H1 (cell line): ENCODE results near the gene PIK3C2G. TPM values are rescaled to one million over a fixed set of nuclear protein-coding genes. Genes with fewer than 3 reads are reported as not detected.

ENCODE experiments used
- CTCF ChIA-PET: fragments of 300-600 bp; sonication (Branson Sonifier 250); formaldehyde crosslinking; loops from one replicate; lab custom pipeline; 2021; ENCODE audit not compliant: partially characterized antibody; lab: Charles Lee
- POLR2A ChIA-PET: fragments of 300-600 bp; sonication (Branson Sonifier 250); formaldehyde crosslinking; loops from one replicate; lab custom pipeline; 2021; ENCODE audit warnings: inconsistent platforms; ENCODE audit not compliant: partially characterized antibody; lab: Charles Lee
- DNase-seq, 2 experiments: peaks; one replicate each; pipeline versions ENCODE4 v3.0.0 to v3.0.0-alpha.2; 2010 to 2022; ENCODE audit warnings: low spot score in 2 of 2, low read depth in 1 of 2, mixed read lengths in 1 of 2
- FAIRE-seq: peaks from 2 replicates; lab custom pipeline; 2011; peaks lifted over from hg19 to GRCh38; lab: Jason Lieb, UNC
- H2AFZ ChIP-seq: 2 replicates; pipeline ENCODE4 v1.8.1; 2012; ENCODE audit warnings: low read length, inconsistent platforms
- H2AK5ac ChIP-seq: 2 replicates; pipeline ENCODE4 v1.6.1; 2013; ENCODE audit warnings: low read depth, low read length
- H2BK120ac ChIP-seq: replicated peaks from 2 replicates; pipeline ENCODE3; 2013; ENCODE audit warnings: low read depth, low read length, inconsistent platforms
- H2BK12ac ChIP-seq: 2 replicates; pipeline ENCODE4 v1.6.1; 2013; ENCODE audit warnings: low read depth, low read length
- H2BK15ac ChIP-seq: 2 replicates; pipeline ENCODE4 v1.6.1; 2013; ENCODE audit warnings: low read length
- H2BK20ac ChIP-seq: 2 replicates; pipeline ENCODE4 v1.6.1; 2013; ENCODE audit warnings: low read length
- H2BK5ac ChIP-seq: 2 replicates; pipeline ENCODE4 v1.6.1; 2013; ENCODE audit warnings: low read depth, low read length
- H3K14ac ChIP-seq: 2 replicates; pipeline ENCODE4 v1.6.1; 2013; ENCODE audit warnings: inconsistent platforms; ENCODE audit not compliant: insufficient read length
- H3K18ac ChIP-seq: 2 replicates; pipeline ENCODE4 v1.6.1; 2013; ENCODE audit warnings: low read length; ENCODE audit errors: extremely low read depth
- H3K23ac ChIP-seq: 2 replicates; pipeline ENCODE4 v1.6.1; 2013; ENCODE audit warnings: inconsistent platforms; ENCODE audit not compliant: insufficient read length
- H3K23me2 ChIP-seq: 2 replicates; pipeline ENCODE4 v1.6.1; 2013; ENCODE audit warnings: low read depth, low read length
- H3K27ac ChIP-seq: 2 replicates; pipeline ENCODE4 v1.6.1; 2011; ENCODE audit warnings: low read depth, low read length, inconsistent platforms
- H3K27me3 ChIP-seq, 4 experiments: replicated peaks in 1 of 4; 1 replicate in 1 of 4; 2 replicates in 3 of 4; pipeline versions ENCODE4 v1.6.1 to v1.8.1; 2011 to 2013; ENCODE audit warnings: low read length in 3 of 4, mild to moderate bottlenecking in 3 of 4, inconsistent platforms in 2 of 4, mixed read lengths in 2 of 4, moderate library complexity in 1 of 4; ENCODE audit not compliant: control insufficient read depth in 3 of 4, insufficient read depth in 3 of 4; ENCODE audit errors: extremely low read depth in 1 of 4
- H3K36me3 ChIP-seq, 4 experiments: 2 replicates each; pipeline versions ENCODE4 v1.6.1 to v1.8.1; 2011 to 2013; ENCODE audit warnings: mild to moderate bottlenecking in 4 of 4, low read length in 3 of 4, moderate library complexity in 2 of 4, control low read depth in 1 of 4, inconsistent platforms in 1 of 4; ENCODE audit not compliant: insufficient read depth in 4 of 4, control insufficient read depth in 2 of 4
- H3K4ac ChIP-seq: replicated peaks from 2 replicates; pipeline ENCODE3; 2013; ENCODE audit warnings: low read length, low read depth, mixed read lengths, inconsistent platforms; ENCODE audit not compliant: insufficient read length
- H3K4me1 ChIP-seq, 4 experiments: replicated peaks in 1 of 4; 1 replicate in 1 of 4; 2 replicates in 3 of 4; pipeline versions ENCODE4 v1.6.1 to v1.8.1; 2011 to 2013; ENCODE audit warnings: low read length in 3 of 4, inconsistent platforms in 2 of 4, mixed read lengths in 1 of 4; ENCODE audit not compliant: insufficient read depth in 4 of 4, control insufficient read depth in 3 of 4
- H3K4me2 ChIP-seq, 2 experiments: 2 replicates each; pipeline versions ENCODE4 v1.6.1 to v1.8.1; 2011 to 2013; ENCODE audit warnings: low read depth in 2 of 2, low read length in 2 of 2, control low read depth in 1 of 2, inconsistent platforms in 1 of 2, mild to moderate bottlenecking in 1 of 2; ENCODE audit not compliant: insufficient read depth in 1 of 2
- H3K4me3 ChIP-seq, 4 experiments: fragments of 200-600, 300-600 bp in 1 of 4; sonication (generic), shearing (Covaris generic), sonication (Bioruptor Twin) in 1 of 4; 2 replicates each; pipeline versions ENCODE4 v1.5.1 to v1.8.1; 2011 to 2016; ENCODE audit warnings: low read length in 4 of 4, low read depth in 3 of 4, control low read depth in 2 of 4, inconsistent platforms in 2 of 4, mild to moderate bottlenecking in 2 of 4, mixed read lengths in 1 of 4, moderate library complexity in 1 of 4; ENCODE audit not compliant: insufficient read depth in 2 of 4; ENCODE audit errors: extremely low read depth in 1 of 4
- H3K56ac ChIP-seq: replicated peaks from 2 replicates; pipeline ENCODE3; 2013; ENCODE audit warnings: low read depth, mild to moderate bottlenecking, mixed read lengths, low read length, inconsistent platforms; ENCODE audit not compliant: insufficient read length
- H3K79me1 ChIP-seq: 2 replicates; pipeline ENCODE4 v1.6.1; 2013; ENCODE audit warnings: low read depth, low read length, control low read depth
- H3K79me2 ChIP-seq, 2 experiments: 2 replicates each; pipeline versions ENCODE4 v1.6.1 to v1.8.1; 2012 to 2013; ENCODE audit warnings: low read length in 2 of 2, mild to moderate bottlenecking in 2 of 2, inconsistent platforms in 1 of 2; ENCODE audit not compliant: insufficient read depth in 2 of 2, control insufficient read depth in 1 of 2
- H3K9ac ChIP-seq, 4 experiments: replicated peaks in 1 of 4; 1 replicate in 1 of 4; 2 replicates in 3 of 4; pipeline versions ENCODE4 v1.6.1 to v1.8.1; 2011 to 2013; ENCODE audit warnings: low read depth in 3 of 4, low read length in 3 of 4, control low read depth in 2 of 4, mild to moderate bottlenecking in 2 of 4, moderate library complexity in 2 of 4, inconsistent platforms in 1 of 4; ENCODE audit errors: extremely low read depth in 1 of 4
- H3K9me3 ChIP-seq, 2 experiments: 2 replicates each; pipeline versions ENCODE4 v1.6.1 to v1.8.1; 2012 to 2013; ENCODE audit warnings: mild to moderate bottlenecking in 2 of 2, moderate library complexity in 2 of 2, control low read depth in 1 of 2, inconsistent platforms in 1 of 2, low read depth in 1 of 2, low read length in 1 of 2, mixed read lengths in 1 of 2; ENCODE audit not compliant: insufficient read depth in 2 of 2
- H4K20me1 ChIP-seq, 2 experiments: replicated peaks in 1 of 2; 2 replicates each; pipeline versions ENCODE3 to v1.8.1; 2011 to 2013; ENCODE audit warnings: inconsistent platforms in 2 of 2, low read length in 2 of 2, mild to moderate bottlenecking in 1 of 2; ENCODE audit not compliant: insufficient read depth in 2 of 2, control insufficient read depth in 1 of 2
- H4K5ac ChIP-seq: 2 replicates; pipeline ENCODE4 v1.6.1; 2013; ENCODE audit warnings: low read length, low read depth, mixed read lengths, inconsistent platforms; ENCODE audit not compliant: insufficient read length
- H4K8ac ChIP-seq: 2 replicates; pipeline ENCODE4 v1.8.0; 2013; ENCODE audit warnings: mild to moderate bottlenecking, moderate library complexity, low read length, inconsistent platforms; ENCODE audit not compliant: insufficient read depth; ENCODE audit errors: extremely low read depth
- H4K91ac ChIP-seq: replicated peaks from 2 replicates; pipeline ENCODE3; 2013; ENCODE audit warnings: low read length, mixed read lengths, inconsistent platforms; ENCODE audit not compliant: insufficient read length
- RAD21 ChIP-seq, 2 experiments: IDR thresholded peaks in 1 of 2; conservative IDR thresholded peaks in 1 of 2; 2 replicates each; pipeline ENCODE4 v1.6.1; 2011; ENCODE audit warnings: low read depth in 2 of 2, low read length in 2 of 2, improper control_type of control experiment in 1 of 2, inconsistent platforms in 1 of 2, mild to moderate bottlenecking in 1 of 2, moderate library complexity in 1 of 2
- RNF2 ChIP-seq: fragments of 200-900, 300-1000 bp; sonication (generic); IDR thresholded peaks from 2 replicates; pipeline ENCODE4 v1.7.1; 2016; ENCODE audit warnings: borderline replicate concordance, low read depth, mild to moderate bottlenecking, antibody characterized with exemption, low read length; ENCODE audit not compliant: poor library complexity, severe bottlenecking; ENCODE audit errors: missing control alignments
- SIN3A ChIP-seq, 2 experiments: IDR thresholded peaks in 1 of 2; conservative IDR thresholded peaks in 1 of 2; 2 replicates each; pipeline ENCODE4 v1.6.1; 2011 to 2012; ENCODE audit warnings: low read length in 2 of 2, improper control_type of control experiment in 1 of 2, low read depth in 1 of 2, mild to moderate bottlenecking in 1 of 2
- SIX5 ChIP-seq: IDR thresholded peaks from 2 replicates; pipeline ENCODE4 v1.6.1; 2011; ENCODE audit warnings: mild to moderate bottlenecking, low read depth, low read length
- SP1 ChIP-seq: IDR thresholded peaks from 2 replicates; pipeline ENCODE4 v1.6.1; 2011; ENCODE audit warnings: low read depth, low read length
- TEAD4 ChIP-seq: IDR thresholded peaks from 2 replicates; pipeline ENCODE4 v1.6.1; 2012; ENCODE audit warnings: low read depth, low read length, inconsistent platforms, mixed read lengths
- WGBS, 2 experiments: shearing (Covaris generic) in 1 of 2; methylation state at CpG; one replicate each; pipeline versions ENCODE4 v1.1.6 to v1.1.7; 2013 to 2015; ENCODE audit warnings: low lambda C conversion rate in 2 of 2, mixed read lengths in 2 of 2, inconsistent platforms in 1 of 2, low coverage in 1 of 2, missing lambda C conversion rate in 1 of 2; ENCODE audit not compliant: insufficient replicate concordance in 2 of 2, insufficient coverage in 1 of 2, insufficient read length in 1 of 2; ENCODE audit errors: extremely low coverage in 1 of 2, missing lambda C conversion rate in 1 of 2; 5-methylcytosine and 5-hydroxymethylcytosine counted together
- polyA plus RNA-seq, 7 experiments: library from polyadenylated mRNA; depleted of rRNA in 3 of 7; stranded (reverse) in 5 of 7; unstranded in 2 of 7; fragments of >200 nt in 5 of 7; fragments of 200-250 nt in 2 of 7; gene quantifications; 1 replicate in 5 of 7; 2 replicates in 1 of 7; 4 replicates in 1 of 7; pipeline versions ENCODE4 v1.2.1 to v1.2.3, GENCODE V29; 2011 to 2013; ENCODE audit warnings: missing spikeins in 2 of 7, mixed read lengths in 2 of 7
- total RNA-seq: library from RNA; stranded (reverse); fragmentation: NEBNext Ultra II Directional; extraction: Animal tissue kit (Norgen Biotek cat#: 25700); gene quantifications from 2 replicates; pipeline ENCODE4 v1.2.1, GENCODE V29; 2021

Gene PIK3C2G
- total and polyA plus RNA-seq, 2 of the 8 experiments (the other 6 are each of a cell fraction or from before 2014, with no cell fraction given) = not detected

DNA sequence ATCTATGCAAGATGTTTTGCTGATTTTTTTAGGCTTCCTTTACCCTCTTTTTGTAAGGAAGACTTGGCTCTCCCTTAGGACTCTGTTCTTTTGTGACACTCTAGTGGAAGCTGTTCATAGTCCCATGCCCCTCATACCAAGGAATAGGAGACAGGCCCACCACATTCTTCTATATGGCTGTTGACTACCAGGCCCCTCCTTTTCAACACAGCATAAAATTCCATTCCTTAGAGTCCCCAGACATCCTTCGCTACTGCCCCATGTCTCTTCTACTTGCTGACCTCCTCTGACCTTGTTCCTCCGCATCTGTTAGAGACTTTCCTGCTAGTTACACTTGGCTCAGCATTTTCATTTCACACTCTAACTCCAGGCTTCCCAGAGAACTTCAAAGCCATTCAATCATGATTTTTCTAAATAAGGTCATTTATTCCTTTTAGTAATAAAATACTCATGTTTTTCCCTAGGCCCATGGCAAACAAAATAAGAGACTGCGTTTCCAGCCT is 9.7 kb downstream of the PIK3C2G start:
- ChIA-PET CTCF (interaction anchor here (1.9 kb wide), 1 partner anchor 21 kb away, joined by 5 read pairs; no protein-coding TSS in a partner anchor), POLR2A (no interaction called here)
- DNase-seq = no peak
- H4K5ac ChIP-seq = no peak overlapping the region
- no peak for TF ChIP-seq TEAD4
- no peak for TF ChIP-seq SP1
- no peak for TF ChIP-seq RAD21 (IDR thresholded peaks at IDR 0.05 in 1 of 2, conservative IDR thresholded peaks at IDR 0.05 in 1 of 2; ENCODE audit: low read depth in 2 of 2, low read length in 2 of 2)
- no peak for TF ChIP-seq SIN3A (conservative IDR thresholded peaks at IDR 0.05 in 1 of 2, IDR thresholded peaks at IDR 0.05 in 1 of 2; ENCODE audit: low read depth in 1 of 2, low read length in 2 of 2)
- TF ChIP-seq SIX5 = no peak
- no peak for TF ChIP-seq RNF2
- no peaks in the 10 kb centered on the region for H3K27me3 ChIP-seq
- H2BK15ac ChIP-seq = no peak overlapping the region
- no peak overlapping the region for H3K27ac ChIP-seq
- H2BK20ac ChIP-seq = no peak overlapping the region
- H3K23me2 ChIP-seq = no peaks in the 10 kb centered on the region
- H3K4me3 ChIP-seq = no peak overlapping the region
- no peak overlapping the region for H2BK12ac ChIP-seq
- H3K79me1 ChIP-seq = no peaks in the 10 kb centered on the region
- no peak overlapping the region for H2AK5ac ChIP-seq
- WGBS, 2 experiments = 93% methylated on average over 3 of the region's 3 CpGs; no CpG with 5 or more reads in 1 of the 2 experiments
- no peak overlapping the region for H2BK120ac ChIP-seq
- no peak overlapping the region for H3K23ac ChIP-seq
- no peak overlapping the region for H3K56ac ChIP-seq
- H4K20me1 ChIP-seq = no peaks in the 10 kb centered on the region
- H3K36me3 ChIP-seq = no peaks in the 10 kb centered on the region
- no peak overlapping the region for H3K9ac ChIP-seq
- H3K18ac ChIP-seq = no peak overlapping the region
- no peak for FAIRE-seq
- no peak overlapping the region for H2AFZ ChIP-seq
- H3K14ac ChIP-seq = no peak overlapping the region
- no peaks in the 10 kb centered on the region for H3K4me1 ChIP-seq
- H3K9me3 ChIP-seq = no peaks in the 10 kb centered on the region
- no peak overlapping the region for H3K4ac ChIP-seq
- H4K91ac ChIP-seq = no peak overlapping the region
- no peak overlapping the region for H4K8ac ChIP-seq
- H2BK5ac ChIP-seq = no peak overlapping the region
- H3K4me2 ChIP-seq = no peak overlapping the region
- H3K79me2 ChIP-seq = no peaks in the 10 kb centered on the region
